ENCODE results near the gene CRPPA.

The CRPPA gene

DNA sequence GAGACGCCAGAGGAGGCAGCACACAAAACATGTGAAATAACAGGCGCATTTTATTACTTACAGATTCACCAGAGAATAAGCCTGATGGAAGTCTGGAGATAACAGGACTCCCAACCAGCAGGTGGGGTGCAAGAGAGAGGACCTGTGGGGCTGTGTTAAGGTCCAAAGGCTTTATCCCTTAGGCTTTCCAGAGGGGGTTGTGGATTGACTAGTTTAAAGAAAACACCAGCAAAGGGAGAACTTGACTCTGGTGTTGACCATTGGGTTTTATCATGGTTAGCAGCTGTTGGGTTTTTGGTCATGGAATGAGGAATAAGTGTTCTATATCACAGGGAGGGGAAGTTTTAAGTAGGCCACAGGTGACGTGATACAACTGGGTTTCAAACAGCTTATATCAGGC lies 1.6 kb upstream of the CRPPA start:
- FAIRE-seq = no peak

DNA sequence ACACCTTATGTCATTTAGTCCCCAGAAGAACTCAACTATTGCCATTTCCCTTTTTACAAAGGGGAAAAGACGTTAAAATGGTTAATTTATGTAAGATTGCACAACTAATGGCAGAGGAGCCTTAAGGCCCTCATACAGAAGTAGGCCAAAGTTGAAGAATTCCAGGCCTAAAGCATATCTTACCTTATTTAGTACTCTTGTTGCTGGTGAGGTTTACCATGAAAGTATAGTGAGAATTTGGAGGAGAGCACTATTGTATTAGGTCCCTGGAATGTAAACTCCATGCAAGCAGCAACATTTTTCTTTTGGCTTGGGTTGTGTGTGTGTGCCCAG lies 731 bp upstream of the CRPPA start:
- no peak for FAIRE-seq

DNA sequence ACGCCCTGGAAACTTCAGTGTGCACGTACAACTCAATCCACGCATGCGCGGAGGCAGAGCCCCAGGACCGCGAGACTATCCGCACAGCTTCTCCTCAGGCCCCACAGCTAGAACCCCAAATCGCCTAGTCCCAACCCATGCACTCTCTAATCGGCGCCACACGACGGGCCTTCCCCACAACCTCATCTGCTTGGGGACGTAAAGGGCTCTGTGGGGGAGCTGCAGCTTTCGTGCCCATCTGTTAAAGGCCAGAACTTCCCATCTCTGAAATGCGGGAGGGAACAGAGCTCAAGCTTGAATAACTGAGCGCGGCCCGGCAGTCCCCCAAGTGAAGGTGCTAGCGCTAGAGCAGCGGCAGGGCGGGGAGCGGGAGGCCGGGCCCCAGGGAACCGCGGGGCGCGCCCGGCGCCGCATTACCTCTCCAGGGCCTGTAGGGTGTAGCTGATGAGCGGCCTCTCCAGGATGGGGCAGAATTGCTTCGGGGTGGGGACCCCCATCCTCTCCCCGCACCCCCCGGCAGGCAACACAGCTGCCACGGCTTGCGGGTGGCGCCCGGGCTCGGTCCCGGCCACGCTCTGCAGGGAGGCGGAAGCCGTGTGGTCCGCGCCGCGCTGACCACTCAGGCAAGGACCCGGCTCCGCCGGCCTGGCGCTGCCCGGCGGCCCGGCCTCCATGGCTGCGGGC lies 547 bp downstream of the CRPPA start:
- FAIRE-seq = no peak

DNA sequence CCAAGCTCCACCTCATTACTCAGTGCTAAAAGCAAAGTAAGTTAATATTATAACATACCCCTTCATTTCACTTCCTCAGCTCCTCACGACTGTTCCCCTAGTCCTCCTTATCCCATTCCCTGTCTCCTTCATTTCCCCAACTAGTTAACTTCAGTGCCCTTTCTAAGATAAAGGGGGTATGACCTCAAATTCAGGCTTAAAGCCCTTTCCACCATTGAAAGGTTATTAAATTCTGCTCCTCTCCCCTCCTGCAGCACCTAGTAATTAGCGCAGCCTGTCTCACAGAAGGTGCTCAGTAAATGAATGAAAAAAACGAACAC lies 1.0 kb downstream of the CRPPA start:
- FAIRE-seq = no peak

DNA sequence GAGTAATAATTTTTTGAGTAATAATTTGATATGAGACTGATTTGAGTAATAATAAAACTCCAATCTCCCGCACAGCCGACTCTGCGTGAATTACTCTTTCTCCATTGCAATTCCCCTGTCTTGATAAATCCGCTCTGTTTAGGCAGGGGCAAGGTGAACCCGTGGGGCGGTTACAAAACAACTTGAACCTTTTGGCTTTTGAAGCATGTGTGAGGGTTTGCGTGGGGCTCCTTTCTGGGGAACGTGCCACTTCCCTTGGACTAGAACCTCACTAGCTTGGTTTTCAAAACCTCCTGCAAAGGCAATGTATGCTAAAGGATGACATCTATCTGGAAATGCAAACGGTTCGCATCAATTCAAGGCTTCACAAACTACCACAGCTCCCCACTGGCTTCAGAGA lies 1.5 kb downstream of the CRPPA start:
- FAIRE-seq = no peak

DNA sequence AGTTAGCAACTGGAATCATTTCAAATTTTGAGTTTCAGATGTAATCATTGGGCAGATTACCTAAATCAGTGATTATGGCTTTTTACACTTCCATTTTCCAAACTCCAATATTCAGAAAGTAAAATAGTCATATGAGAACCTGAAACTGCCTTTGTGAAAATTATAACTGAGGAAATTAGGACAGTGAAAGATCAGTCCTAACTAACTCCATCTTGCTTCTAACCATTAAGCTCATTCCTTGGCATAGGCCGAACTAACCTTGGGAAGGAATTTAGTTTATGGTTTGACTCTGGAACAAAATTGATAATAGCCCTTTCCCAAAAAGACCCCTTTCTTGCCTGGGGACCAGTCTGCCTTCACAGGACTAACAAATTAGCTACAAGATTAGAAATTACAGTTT lies 2.2 kb downstream of the CRPPA start:
- FAIRE-seq = no peak

DNA sequence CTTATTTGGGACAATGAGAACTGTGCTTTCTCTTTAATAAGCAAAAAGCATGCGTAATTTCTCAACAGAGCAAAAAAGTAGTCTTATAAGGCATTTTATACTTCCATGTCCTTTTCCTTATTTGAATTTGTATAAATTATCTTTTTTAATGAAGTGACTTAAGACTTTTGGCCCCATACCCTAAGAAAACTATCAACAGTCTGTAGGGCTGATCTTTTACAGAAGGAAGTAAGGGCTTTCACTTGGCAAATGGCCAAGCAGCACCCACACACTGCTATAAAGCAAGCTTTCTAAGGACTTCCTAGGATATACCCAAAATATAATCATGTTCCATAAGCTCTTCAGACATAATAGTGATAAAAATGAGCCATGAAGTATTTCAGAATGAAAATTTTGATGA lies 3.4 kb downstream of the CRPPA start:
- FAIRE-seq = no peak

DNA sequence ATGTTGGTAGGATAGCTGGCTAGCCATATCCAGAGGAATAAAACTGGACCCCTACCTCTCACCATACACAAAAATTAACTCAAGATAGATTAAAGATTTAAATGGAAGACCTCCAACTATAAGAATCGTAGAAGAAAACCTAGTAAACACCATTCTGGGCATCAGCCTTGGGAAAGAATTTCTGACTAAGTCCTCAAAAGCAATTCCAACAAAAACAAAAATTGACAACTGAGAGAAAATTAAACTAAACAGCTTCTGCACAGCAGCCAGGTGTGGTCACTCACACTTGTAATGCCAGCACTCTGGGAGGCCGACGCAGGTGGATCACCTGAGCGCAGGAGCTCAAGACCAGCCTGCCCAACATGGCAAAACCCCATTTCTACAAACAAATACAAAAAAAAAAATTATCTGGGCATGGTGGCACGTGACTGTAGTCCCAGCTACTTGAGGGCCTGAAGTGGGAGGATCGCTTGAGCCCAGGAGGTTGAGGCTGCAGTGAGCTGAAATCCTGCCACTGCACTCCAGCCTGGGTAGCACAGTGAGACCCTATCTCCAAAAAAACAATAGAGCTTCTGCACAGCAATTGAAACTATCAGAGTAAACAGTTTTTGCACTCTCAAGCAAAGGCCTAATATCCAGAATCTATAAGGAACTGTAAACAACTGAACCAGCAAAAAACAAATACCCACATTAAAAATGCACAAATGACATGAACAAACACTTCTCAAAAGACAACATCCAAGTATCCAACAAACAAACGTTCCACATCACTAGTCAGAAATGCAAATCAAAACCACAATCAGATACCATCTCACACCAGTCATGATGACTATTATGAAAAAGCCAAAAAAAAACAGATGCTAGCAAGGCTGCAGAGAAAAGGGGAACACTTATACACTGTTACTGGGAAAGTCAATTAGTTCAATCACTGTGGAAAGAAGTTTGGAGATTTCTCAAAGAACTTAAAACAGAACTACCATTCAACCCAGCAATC lies 4.8 kb downstream of the CRPPA start:
- FAIRE-seq = no peak

DNA sequence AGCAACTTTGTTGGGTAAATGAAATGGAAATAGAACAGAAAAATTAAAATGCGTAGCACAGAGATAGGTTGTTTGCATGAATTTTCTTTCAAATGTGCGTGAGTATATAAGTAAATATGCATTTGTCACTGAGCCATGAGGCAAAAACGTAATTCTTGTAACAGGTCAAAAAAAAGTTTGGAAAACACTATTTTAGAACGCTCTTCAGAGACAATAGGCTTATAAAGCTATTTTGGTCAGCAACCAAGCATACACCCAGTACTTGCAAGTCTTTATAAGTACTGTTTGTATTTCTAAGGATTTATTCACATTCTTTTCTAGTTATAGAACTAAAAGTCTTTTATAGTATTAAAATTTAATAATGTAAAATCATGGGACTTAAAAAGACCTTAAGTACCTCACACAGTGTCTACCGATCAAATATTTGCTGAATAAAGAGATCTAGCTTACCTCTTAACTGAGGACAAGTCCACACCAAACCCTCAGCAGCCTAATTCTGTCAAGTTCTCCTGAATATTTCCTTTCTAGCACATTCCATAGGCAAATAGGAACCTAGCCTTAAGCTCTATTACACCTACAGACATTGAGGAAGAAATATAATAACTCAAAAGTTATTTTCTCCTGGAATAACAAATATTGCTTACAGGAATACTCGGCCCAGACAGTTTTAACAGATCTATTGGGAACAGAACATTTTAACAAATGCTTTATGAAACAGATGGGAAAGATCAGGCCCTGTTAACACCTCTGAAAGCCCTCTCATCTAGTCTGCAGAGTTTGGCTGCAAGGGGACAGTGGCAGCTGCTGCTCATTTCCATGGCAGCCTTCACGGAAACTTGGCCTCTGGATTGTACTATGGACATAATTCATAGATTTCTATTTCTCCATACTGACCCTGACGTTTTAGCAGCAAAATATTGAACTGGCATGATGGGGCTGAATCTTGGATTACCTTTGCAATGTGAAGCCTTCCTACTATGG lies 8.8 kb downstream of the CRPPA start:
- no peak for FAIRE-seq

DNA sequence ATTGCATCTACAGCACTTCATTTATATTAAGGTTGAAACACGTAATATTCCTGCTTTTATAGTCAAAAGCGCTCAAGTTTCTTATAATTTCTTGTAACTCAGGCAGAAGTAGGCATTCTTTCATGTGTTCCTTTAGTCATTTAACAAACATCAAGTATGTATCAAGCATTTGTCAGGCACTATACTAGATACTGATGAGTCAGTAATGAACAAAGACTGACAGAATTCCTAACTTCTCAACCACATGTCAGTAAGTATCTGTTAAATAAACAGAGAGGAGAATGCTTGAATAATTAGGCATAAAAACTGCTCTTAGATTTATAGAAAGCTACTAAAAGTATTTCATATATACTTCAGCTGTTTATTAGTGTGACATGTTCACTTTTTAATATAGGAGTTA lies 9.9 kb downstream of the CRPPA start:
- FAIRE-seq = peak; percentile 33

DNA sequence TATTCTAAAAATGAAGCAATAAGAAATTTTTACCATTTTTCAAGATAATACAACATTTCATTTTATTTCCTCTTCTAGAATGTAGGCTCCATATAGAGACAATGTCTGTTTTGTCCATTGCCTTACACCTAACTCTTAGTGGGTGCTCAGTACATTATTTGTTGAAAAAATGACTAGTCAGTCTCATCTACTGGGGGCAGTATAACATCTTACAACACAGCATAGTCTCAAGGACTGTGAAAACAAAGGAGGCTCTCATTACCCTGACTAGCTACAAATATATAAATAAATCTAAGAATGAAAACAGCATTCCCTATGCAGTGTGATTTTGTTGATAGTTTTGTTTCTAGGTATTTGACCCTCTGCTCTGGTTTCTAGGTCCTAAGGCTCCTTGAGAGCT lies 11.6 kb downstream of the CRPPA start:
- FAIRE-seq = no peak

DNA sequence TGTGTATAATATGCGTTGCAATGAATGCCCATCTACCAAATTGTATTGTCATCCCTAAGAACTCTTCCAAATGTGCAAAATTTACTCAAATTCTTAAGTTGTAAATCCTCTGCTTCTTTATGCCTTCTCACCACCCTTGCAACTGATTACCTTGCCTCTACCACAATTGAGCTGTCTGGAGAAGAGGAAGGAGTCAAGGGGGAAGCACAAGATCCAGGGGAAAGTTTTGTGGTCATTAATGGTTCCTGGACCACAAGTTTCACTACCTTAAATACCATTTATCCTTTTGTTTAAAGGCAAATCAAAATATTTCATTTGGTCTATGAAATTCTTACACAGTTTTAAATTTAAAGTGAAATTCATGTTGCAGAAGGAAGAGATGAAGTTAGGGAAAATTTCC lies 16.7 kb downstream of the CRPPA start:
- no peak for FAIRE-seq

DNA sequence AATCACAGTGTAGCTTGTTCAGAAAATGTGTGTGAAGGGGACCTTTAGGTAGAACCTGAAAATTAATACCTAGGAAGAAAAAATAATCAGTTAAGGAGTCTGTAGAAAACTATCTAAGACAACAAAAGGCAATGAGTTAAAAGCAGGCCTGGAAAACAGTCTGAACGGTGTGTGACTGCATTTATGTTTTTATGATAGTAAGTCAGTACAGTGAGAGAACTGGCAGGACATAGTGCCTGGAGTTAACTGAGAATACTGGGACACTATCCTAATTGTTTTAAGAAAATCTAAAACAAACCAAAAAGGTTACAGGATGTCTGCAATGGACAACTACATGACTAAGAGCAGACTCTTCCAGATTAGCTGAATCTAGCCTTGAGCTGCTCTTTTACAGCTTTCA lies 17.9 kb downstream of the CRPPA start:
- FAIRE-seq = no peak

DNA sequence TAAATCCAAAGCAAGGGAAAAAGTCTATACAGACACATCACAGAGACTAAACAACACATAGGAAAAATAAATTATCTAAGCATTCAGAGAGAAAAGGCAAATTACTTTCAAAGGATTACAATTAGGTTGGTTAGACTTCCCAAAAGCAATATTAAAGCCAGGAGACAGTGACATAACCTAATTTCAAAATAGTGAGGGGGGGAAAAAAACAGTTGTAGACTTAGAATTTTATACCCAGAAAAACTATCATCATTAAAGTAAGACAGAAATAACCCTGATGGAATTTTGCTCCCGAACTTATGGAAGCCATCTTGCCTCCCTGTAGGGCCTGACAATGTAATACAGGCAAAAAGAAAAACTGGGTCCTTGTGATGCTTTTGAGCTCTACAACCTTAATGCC lies 18.4 kb downstream of the CRPPA start:
- FAIRE-seq = no peak

DNA sequence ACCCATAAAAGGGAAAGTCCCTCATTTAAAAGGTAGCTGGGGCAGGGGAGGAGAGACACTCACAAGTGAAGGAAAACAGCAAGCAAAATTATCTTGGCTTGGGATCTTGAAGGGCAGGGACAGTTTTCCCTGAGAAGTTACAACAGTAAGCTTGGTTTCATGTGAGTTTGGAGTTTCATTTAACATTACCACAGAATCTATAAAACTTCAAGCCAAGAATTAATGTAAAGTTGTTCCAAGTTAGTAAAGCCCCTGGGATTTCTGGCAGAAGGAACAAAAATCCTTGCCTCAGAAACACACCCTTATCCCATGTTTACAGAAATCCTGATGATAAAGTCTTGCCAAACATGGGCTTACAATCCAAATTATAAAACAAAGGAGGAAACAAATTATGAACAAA lies 19.2 kb downstream of the CRPPA start:
- FAIRE-seq = no peak

DNA sequence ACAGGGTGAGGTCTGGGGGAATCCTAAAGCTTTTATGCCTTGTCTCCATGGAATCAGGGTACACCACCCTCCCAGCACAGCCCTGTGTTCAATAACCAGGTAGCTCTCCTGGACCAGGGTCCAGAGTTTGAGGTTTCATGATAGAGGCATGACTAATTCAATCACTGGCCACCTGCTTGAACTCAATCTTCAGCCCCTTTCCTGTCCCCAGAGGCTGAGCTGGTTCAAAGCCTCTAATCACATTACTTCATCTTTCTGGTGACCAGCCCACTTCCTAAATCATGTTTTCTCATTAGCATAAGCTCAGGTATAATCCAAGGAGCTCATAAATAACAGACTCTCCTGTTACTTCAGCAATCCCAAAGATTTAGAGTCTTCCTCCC lies 20.5 kb downstream of the CRPPA start:
- no peak for FAIRE-seq

DNA sequence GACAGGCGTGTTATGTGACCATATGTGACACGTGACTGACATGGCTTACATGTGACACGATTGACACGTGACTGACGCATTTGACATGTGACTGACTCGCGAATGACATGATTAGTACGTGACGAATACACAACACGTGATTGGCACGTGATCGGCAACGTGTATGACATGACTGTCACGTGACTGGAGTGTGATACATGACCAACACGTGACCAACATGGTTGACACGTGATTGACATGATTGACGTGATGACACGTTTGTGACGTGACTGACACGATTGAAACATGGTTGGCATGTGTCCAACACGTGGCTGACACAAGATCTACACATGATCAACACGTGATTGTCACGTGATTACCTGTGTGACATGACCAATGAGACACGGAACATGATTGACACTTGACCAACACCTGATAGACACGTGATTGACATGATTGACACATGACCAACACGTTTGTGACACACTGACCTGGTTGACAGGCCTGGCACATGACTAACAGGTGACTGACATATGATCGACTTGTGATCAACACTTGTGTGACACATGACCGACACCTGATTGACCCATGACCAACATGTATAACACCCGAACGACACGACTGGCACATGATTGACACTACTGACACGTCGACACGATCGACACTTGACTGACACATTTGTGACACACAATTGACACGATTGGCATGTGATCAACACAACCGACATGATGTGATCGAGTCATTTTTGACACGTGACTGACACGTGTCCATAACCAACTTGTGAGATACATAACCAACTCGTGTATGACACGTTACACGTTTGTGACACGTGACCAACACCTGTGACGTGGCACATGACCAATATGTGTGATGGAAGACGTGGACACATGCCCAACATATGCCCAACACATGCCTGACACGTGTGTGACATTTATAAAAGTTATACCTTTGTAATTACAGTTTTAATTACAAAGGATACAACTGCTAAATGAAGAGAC lies 21.1 kb downstream of the CRPPA start:
- FAIRE-seq = no peak

DNA sequence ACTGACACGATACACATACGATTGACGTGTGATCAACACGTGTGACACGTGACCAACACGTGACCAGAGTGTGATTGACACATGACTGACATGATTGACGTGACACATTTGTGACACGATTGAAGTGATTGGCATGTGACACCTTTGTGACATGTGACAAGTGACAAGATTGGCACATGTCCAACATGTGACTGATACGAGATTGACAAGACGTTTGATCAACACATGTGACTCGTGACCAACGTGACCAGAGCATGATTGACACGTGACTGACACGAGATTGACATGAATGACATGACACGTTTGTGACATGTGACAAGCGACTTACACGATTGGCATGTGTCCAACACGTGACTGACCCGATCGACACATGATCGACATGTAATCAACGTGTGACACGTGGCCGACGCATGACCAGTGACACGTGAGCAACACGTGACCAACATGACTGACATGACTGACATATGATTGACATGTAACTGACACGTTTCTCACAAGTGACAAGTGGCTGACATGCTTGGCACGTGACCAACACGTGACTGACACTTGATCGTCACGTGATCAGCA lies 22.0 kb downstream of the CRPPA start:
- FAIRE-seq = no peak

DNA sequence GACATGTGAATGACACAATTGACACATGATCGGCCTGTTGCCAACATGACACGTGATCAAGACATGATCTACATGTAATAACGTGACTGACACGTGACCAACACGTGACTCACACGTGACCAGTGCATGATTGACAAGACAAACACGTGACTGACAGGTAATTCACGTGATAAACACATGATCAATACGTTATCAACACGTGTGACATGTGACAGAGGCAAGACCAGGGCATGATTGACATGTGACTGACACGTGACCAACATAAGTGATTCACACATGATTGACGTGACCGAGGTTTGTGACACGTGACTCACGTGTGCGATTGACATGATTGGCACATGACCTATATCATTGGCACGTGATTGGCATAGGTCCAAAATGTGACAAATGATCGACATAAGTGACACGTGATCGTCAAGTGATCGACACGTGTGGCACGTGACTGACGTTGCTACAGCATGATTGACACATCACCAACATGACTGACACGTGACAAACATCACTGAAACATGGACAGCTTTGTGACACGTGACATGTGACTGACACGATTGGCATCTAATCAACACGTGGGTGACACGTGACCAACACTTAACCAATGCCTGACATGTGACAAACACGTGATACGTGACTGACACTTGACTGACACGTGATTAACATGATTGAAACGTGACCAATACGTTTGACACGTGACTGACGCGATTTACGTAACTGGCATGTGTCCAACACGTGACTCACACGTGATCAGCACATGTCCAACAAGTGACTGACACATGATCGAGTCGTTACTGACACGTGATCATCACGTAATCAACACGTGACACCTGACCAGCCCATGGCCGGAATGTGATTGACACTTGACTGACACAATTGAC lies 23.0 kb downstream of the CRPPA start:
- no peak for FAIRE-seq

DNA sequence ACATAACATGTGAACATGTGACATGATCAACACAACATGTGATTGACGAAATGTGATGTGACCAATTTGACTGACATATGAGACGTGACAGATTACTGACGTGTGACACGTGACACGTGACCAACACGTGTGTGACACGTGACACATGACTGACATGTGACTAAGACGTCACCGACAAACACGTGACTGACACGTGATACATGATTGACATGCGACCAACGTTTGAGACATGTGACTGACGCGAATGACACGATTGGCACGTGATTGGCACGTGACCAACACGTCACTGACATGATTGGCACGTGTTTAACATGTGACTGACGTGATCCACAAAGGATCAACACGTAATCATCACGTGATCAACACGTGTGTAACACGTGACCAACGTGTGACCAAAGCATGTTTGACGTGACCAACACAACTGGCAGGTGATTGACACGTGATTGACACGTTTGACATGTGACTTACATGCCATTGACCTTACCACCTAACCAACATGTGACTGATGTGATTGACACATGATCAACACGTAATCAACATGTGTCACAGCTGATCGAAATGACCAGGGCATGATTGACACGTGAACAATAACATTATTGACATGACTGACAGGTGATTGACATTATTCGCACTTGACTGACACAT lies 23.7 kb downstream of the CRPPA start:
- FAIRE-seq = no peak
